Dendritic cell treated with granulocyte-macrophage colony-stimulating factor and Interleukin-4, amounts not matched to agents 40 ng/mL and 50 ng/mL, for 4 days (primary cell): ENCODE measurements around the gene ERN1.

Source experiments
- H3K27ac Mint-ChIP-seq: one replicate; pipeline ENCODE4 v1.8.0; 2022; ENCODE audit warnings: mild to moderate bottlenecking, mixed read lengths
- H3K27me3 Mint-ChIP-seq: one replicate; pipeline ENCODE4 v1.8.0; 2022; ENCODE audit warnings: mild to moderate bottlenecking, mixed read lengths
- H3K36me3 Mint-ChIP-seq: one replicate; pipeline ENCODE4 v1.8.0; 2022; ENCODE audit warnings: low read depth, mixed read lengths
- H3K4me1 Mint-ChIP-seq: one replicate; pipeline ENCODE4 v1.8.0; 2022; ENCODE audit warnings: low read depth, mixed read lengths
- H3K4me3 Mint-ChIP-seq: one replicate; pipeline ENCODE4 v1.8.0; 2022; ENCODE audit warnings: mild to moderate bottlenecking, moderate library complexity, mixed read lengths
- H3K9me3 Mint-ChIP-seq: one replicate; pipeline ENCODE4 v1.8.0; 2022; ENCODE audit warnings: mixed read lengths
- intact Hi-C: fragments of 100-400 bp; cut with micrococcal nuclease; formaldehyde crosslinking; loops from one replicate; pipeline ENCODE4 v1.15.0; 2022

The ERN1 gene

DNA sequence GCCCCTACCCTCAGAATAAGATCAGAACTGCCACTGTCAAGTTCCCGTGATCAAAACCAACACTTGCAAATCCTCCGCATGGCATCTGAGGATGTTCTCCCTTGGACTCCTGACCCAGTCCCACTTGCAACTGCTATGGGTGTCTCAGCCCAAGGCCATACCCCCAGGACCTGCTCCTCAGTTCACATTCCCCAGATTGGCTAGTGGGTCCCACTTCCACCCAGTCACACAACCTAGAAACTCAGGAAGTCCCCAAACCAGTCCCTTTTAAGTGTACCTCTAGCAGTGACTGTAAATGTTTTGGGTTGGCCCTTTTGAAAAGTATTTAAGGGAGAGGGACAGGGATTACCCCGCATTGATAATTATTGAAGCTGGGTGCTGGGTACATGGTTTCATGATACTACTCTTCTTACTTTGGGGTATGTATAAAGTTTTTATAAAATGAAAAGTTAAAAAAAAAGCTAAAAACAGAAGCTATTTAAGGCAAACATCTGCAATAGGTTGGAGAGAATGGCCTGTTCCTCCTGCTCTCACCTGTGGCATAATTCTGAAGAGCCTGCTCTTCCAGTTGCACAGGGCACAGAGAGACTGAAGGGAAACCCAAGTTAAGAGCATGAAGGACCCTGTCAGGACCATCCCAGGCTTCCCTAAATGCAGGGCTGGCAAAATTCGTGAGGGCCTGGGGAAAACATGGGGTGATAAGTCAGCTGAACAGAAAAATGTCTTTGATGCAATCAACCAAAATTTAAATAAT is 42.5 kb downstream of the ERN1 start:
- Mint-ChIP-seq H3K36me3 (peaks cover 18% of the 10 kb centered on the region), H3K9me3 (no peaks in the 10 kb centered on the region), H3K4me3 (no peak overlapping the region), H3K27ac (no peak overlapping the region), H3K27me3 (no peaks in the 10 kb centered on the region), H3K4me1 (peaks cover 28% of the 10 kb centered on the region)
- intact Hi-C loops = no loop called here

GRCh38 chr17:64085650-64086005 is 44.3 kb downstream of the ERN1 start:
- Mint-ChIP-seq H3K36me3 (peaks cover 6% of the 10 kb centered on the region), H3K4me1 (peaks cover 19% of the 10 kb centered on the region), H3K4me3 (no peak overlapping the region), H3K9me3 (no peaks in the 10 kb centered on the region), H3K27ac (no peak overlapping the region), H3K27me3 (no peaks in the 10 kb centered on the region)
- intact Hi-C loops = no loop called here

DNA sequence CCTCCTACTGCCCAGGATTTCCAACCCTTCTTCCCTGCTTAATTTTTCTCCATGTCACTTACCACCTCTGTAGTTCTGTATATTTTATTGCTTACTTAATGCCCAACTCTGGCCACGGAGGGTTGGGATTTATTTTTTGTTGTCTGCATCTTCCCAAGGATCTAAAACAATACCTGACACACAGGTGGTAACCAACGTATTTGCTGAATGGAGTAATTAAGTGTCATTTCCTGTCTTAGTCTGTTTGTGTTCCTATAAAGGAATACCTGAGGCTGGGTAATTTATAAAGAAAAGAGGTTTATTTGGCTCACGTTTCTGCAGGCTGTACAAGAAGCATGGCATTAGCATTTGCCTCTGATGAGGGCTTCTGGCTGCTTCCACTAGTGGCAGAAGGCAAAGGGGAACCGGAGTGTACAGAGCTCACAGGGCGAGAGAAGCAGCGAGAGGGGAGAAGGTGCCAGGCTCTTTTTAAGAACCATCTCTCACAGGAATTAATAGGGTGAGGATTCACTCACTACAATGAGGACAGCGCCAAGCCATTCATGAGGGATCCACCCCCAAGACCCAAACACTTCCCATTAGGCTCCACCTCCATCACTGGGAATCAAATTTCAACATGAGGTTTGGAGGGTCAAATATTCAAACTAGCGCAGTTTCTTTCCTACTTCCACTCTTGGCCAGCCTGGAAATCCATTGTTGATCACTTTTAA is 44.8 kb downstream of the ERN1 start:
- no peaks in the 10 kb centered on the region for H3K9me3 Mint-ChIP-seq
- H3K4me1 Mint-ChIP-seq = peaks cover 19% of the 10 kb centered on the region
- no peak overlapping the region for H3K27ac Mint-ChIP-seq
- H3K4me3 Mint-ChIP-seq = no peak overlapping the region
- peaks cover 6% of the 10 kb centered on the region for H3K36me3 Mint-ChIP-seq
- intact Hi-C loops = no loop called here
- H3K27me3 Mint-ChIP-seq = no peaks in the 10 kb centered on the region

GRCh38 chr17:64084086-64084939 is 45.6 kb downstream of the ERN1 start:
- intact Hi-C loops = no loop called here
- Mint-ChIP-seq H3K27me3 (no peaks in the 10 kb centered on the region), H3K36me3 (peaks cover 9% of the 10 kb centered on the region), H3K4me3 (no peak overlapping the region), H3K4me1 (peaks cover 19% of the 10 kb centered on the region), H3K9me3 (no peaks in the 10 kb centered on the region), H3K27ac (no peak overlapping the region)

- H3K27me3 Mint-ChIP-seq = no peaks in the 10 kb centered on the region
- peaks cover 16% of the 10 kb centered on the region for H3K36me3 Mint-ChIP-seq
- H3K4me3 Mint-ChIP-seq = no peak overlapping the region
- no peaks in the 10 kb centered on the region for H3K9me3 Mint-ChIP-seq
- no peak overlapping the region for H3K27ac Mint-ChIP-seq
- peaks cover 19% of the 10 kb centered on the region for H3K4me1 Mint-ChIP-seq
- intact Hi-C loops = no loop called here
Measured at GRCh38 chr17:64083563-64084085, 46.3 kb downstream of the ERN1 start.

GRCh38 chr17:64083093-64083492 is 46.9 kb downstream of the ERN1 start:
- peaks cover 18% of the 10 kb centered on the region for H3K4me1 Mint-ChIP-seq
- no peak overlapping the region for H3K4me3 Mint-ChIP-seq
- H3K27me3 Mint-ChIP-seq = no peaks in the 10 kb centered on the region
- no peaks in the 10 kb centered on the region for H3K9me3 Mint-ChIP-seq
- intact Hi-C loops = no loop called here
- H3K36me3 Mint-ChIP-seq = peaks cover 21% of the 10 kb centered on the region
- no peak overlapping the region for H3K27ac Mint-ChIP-seq

GRCh38 chr17:64081802-64082799 is 47.8 kb downstream of the ERN1 start:
- peaks cover 22% of the 10 kb centered on the region for H3K4me1 Mint-ChIP-seq
- no peaks in the 10 kb centered on the region for H3K9me3 Mint-ChIP-seq
- intact Hi-C loops = no loop called here
- no peak overlapping the region for H3K27ac Mint-ChIP-seq
- H3K27me3 Mint-ChIP-seq = no peaks in the 10 kb centered on the region
- peaks cover 28% of the 10 kb centered on the region for H3K36me3 Mint-ChIP-seq
- no peak overlapping the region for H3K4me3 Mint-ChIP-seq

- Mint-ChIP-seq H3K36me3 (peaks cover 24% of the 10 kb centered on the region), H3K4me3 (no peak overlapping the region)
Measured at GRCh38 chr17:64080174-64080618, 49.7 kb downstream of the ERN1 start.

DNA sequence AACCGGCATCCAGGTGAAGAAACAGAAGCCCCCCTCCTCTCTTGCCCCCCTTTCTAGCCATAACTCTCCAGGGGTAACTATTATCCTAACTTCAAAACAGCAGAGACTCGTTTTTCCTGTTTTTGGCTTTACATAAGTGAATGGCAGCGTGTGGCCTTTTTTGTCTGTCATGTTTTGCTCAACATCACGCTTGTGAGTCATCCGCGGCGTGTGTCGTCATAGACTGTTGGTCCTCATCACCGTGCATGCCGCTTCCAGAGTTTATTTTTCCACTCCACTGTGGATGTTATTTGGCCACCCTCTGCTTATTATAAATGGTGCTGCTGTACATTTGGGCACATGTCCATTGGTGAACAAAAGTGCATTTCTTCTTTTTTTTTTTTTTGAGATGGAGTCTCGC is 52.6 kb downstream of the ERN1 start:
- no peak overlapping the region for H3K4me3 Mint-ChIP-seq
- H3K27ac Mint-ChIP-seq = peak overlapping the region; percentile 52
- H3K9me3 Mint-ChIP-seq = no peaks in the 10 kb centered on the region
- intact Hi-C loops = no loop called here
- peaks cover 50% of the 10 kb centered on the region for H3K4me1 Mint-ChIP-seq
- peaks cover 30% of the 10 kb centered on the region for H3K36me3 Mint-ChIP-seq
- no peaks in the 10 kb centered on the region for H3K27me3 Mint-ChIP-seq

More at GRCh38 chr17:64080174-64080618, 49.7 kb downstream of the ERN1 start:
- H3K4me1 Mint-ChIP-seq = peaks cover 39% of the 10 kb centered on the region
- intact Hi-C loops = no loop called here
- H3K9me3 Mint-ChIP-seq = no peaks in the 10 kb centered on the region
- H3K27ac Mint-ChIP-seq = no peak overlapping the region
- H3K27me3 Mint-ChIP-seq = no peaks in the 10 kb centered on the region

DNA sequence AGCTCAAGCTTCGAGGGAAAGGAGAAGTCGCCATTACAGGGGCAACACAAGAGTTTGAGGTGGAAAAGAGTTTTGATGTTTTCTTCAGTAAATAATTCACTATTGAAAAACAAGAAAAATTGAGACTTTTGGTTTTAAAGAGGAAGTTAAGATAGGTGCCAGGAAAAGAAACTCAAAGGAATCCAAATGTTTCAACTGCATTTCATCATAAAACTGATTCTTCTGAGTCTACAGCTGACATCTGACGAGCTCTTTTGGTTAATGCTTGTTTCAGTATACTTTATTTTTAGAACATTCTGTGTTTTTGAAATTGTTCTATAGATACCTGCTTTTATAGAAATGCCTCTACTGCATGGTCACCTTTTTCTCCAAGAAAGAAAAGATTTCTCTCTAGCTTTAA is 54.0 kb downstream of the ERN1 start:
- intact Hi-C loops = loop anchor here (2.0 kb wide), 1 partner anchor 53 kb away; no protein-coding TSS in a partner anchor
- Mint-ChIP-seq H3K27ac (peak overlapping the region; percentile 70), H3K4me1 (peaks cover 42% of the 10 kb centered on the region), H3K4me3 (no peak overlapping the region), H3K9me3 (no peaks in the 10 kb centered on the region), H3K27me3 (no peaks in the 10 kb centered on the region), H3K36me3 (peaks cover 42% of the 10 kb centered on the region)

DNA sequence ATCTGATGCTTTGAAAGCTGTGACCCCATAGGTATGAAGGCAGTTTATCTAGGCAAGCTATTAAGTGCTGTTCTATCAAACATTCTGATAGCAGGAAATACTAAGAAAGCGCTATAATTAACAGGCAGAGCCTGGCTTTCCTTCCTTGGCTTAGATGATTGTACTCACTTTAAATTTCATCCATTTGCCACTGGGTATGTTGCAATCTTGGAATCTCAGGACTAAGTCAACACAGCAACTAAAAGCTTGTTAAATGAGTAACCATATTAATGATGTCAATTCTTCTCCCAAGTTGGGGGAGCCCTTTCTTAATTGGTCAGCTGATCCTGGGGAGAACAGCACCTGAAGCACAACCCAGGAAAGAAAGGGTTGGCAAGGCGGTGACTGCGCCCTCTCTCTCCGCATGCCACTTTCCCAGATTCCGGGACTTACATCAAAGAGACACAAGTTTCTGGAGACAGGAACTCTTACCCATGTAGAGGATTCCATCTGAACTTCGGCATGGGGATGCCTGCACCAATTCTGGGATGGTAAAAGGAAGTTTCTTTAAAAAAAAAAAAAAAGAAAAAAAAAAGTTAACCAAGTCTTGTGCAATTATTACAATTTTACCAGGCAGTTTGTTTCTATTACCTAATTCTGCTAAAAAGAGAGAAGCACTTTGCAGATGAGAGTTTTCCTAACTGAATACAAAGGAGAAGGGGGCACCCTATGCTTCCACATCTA is 55.1 kb downstream of the ERN1 start:
- H3K9me3 Mint-ChIP-seq = peaks cover 8% of the 10 kb centered on the region
- H3K4me1 Mint-ChIP-seq = peaks cover 42% of the 10 kb centered on the region
- H3K27ac Mint-ChIP-seq = peak overlapping the region; percentile 70
- no peak overlapping the region for H3K4me3 Mint-ChIP-seq
- H3K27me3 Mint-ChIP-seq = no peaks in the 10 kb centered on the region
- H3K36me3 Mint-ChIP-seq = peaks cover 53% of the 10 kb centered on the region
- intact Hi-C loops = loop anchor here (2.0 kb wide), 1 partner anchor 54 kb away; no protein-coding TSS in a partner anchor
